GM18907 (cell line): ENCODE data around the gene TMEM9.

Source experiments
- ATAC-seq: cut with Tn5 transposase; IDR thresholded peaks from one replicate; pipeline ENCODE4 v1.9.1; 2021; ENCODE audit warnings: mild to moderate bottlenecking, moderate library complexity; ENCODE audit not compliant: unreplicated experiment

TMEM9 gene

DNA sequence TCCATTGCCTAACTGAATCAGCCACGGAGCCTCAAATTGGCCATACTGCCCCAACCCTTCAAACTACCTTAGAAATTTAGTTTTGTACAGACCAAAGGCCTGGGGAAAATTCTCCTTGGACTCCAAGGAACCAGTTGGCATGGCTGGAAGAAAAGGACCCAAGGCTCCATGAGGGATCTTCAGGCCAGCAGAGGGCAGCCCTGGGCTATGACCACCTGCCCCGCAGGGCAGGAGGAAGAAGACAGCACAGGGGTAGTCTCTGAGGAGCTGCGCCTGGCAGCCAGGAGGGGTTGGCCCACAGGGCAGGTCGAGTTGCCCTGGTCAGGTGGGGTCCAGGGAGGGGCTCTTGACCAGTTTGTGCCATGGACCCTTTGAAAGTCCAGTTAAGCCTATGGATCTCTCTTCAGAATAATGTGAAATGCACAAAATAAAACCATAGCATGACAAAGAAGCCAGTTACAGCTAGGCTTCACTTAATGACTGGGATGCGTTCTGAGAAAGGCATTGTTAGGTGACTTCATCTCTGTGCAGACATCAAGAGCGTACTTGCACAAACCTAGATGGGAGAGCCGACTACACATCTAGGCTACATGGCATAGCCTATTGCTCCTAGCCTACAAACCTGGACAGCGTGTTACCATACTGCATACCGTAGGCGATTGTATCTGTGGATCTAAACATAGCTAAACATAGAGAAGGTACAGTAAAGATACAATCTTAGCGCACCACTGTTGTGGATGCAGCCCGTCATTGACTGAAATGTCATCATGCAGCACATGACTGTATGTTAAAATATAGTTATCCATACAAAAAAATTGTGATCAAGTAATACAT is 68.2 kb downstream of the TMEM9 start:
- ATAC-seq = no peak
